GM19468 (cell line): Measurements from ENCODE around the gene SYT8.
A peak's percentile ranks its signal among the peaks of the same experiment; 100 is the strongest.

Experiments
- ATAC-seq: cut with Tn5 transposase; IDR thresholded peaks from one replicate; pipeline ENCODE4 v1.9.1; 2021; ENCODE audit warnings: mild to moderate bottlenecking, moderate library complexity, moderate number of reproducible peaks; ENCODE audit not compliant: unreplicated experiment; ENCODE audit errors: extremely low read depth

The SYT8 gene

DNA sequence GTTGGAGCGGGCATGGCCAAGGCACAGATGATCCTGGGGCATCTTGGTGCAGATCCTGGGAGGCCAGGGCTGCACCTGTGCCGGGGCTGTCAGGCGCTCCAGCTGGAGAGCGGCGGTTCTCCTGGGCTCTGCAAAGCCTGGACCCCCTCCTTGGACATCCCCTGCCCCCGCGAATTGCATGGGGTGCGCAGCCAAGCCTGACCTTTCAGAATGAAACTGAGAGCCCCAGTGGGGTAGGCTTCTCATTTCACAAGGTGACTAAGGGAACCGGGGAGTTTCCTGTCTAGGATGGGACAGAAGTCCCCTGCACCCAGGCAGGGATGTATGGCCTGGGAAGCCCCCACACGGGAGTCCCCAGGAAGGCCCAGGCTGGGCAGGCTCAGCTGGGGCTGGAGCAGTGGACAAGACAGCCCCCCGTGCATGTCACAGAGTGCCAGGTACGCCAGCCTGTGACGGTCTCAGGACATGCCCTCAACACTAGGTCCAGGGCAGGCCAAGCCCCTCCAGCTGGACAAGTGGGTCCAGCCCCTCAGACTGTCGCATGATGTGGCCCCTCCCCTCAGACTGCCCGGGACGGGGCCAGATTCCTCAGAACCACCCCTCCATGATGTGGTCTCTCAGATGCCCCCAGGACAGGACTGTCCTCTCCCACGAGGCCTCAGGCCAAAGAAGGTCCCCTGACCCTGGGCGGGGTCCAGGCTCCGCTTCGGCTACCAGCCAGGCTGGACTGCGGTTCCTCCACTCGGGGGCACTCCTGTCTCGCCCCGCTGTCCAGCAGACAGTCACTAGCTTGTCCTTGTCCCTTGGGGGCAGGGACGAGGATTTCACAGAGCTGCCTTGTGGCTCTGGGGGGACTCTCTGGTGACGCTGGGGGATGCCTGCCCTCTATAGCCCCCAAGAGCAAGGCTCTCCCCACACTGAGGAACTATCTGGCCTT, 20.4 kb downstream of the SYT8 start:
- peak; percentile 21 for ATAC-seq

DNA sequence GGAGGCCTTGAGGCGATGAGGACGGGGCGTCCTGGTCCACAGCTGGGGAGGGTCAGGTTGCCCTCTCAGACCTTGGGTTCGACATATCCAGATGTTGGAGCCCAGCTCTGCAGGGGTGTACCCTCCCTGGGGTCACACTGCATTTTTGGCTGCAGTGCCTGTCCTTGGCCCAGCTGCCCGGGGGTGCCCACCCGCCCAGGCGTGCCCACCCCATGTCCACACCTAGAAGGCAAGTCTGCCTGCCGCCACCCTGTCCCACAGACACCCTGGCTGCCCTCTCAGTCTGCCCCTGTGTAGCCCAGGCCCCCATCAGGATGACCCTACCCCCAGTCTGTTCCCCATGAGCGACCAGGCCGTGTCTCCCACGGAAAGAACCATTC, 21.1 kb downstream of the SYT8 start:
- no peak for ATAC-seq

DNA sequence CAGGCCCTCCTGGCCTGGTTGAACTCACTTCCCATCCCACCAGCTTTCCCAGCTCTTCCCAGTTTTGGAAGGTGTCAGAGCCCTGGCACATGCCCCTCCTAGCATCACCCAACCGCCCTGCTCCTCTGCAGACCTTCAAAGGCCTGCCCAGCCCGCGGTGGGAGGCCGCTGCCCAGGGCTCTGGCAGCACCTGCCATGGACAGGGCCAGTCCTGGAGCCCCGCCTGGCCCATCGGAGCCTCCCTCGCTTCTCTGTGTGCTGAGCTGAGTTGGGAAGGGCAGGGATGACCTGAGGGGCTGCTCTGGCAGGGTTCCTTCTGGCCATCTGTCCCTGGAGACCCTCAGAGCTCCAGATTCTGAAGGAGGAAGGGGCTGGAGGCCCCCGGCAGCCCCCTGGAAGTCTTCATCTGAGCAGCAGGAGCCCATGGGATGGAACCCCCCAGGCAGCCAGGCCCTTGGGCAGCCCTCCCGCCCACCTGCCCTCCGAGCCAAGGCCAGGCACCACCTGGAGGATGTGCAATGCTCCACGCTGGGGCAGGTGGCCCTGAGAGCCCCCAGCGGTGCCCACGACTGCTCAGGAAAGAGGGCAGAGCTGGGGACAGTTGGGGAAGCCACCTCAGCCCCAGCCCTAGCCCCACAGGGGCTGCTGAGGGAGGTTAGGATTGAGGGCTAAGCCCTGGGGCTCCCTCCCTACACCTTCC, 21.7 kb downstream of the SYT8 start:
- ATAC-seq: no peak

DNA sequence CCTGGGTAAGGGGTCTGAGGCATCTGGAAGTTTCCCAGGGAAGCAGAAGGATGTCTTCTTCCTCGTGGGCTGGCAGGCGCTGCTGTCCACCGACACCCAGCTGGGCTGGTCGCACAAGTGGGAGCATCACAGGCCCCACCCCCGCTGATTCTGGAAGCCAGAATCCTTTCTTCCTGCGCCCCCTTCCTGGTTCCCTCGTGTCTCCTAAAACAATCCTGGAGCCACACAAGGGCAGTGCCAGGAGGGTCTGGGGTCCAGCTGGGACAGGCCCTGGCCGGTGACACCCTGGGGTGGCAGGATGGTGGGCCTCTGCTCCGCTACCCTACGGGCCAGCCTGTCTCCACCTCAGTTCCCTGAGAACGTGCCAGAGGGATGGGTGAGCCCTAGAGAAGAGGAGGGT, 22.3 kb downstream of the SYT8 start:
- no peak for ATAC-seq

DNA sequence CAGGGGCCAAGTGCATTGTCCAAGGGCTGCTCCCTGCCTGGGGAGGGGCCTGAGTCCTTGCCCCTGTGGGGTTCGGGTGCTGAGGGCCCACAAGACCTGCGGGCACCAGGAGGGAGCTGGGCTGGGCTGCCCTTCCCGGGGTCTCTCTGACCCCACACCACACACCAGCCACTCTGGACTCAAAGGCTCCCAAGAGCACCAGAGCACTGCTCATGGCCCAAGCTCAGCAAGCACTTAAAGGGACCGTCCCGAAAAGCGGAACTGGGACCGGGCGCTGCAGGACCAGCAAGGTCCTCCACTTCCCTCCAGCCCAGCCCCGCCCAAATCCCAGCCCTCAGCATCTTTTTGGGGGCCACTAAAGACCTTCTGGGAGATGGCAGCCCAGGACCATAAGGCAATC, 23.4 kb downstream of the SYT8 start:
- no peak for ATAC-seq

DNA sequence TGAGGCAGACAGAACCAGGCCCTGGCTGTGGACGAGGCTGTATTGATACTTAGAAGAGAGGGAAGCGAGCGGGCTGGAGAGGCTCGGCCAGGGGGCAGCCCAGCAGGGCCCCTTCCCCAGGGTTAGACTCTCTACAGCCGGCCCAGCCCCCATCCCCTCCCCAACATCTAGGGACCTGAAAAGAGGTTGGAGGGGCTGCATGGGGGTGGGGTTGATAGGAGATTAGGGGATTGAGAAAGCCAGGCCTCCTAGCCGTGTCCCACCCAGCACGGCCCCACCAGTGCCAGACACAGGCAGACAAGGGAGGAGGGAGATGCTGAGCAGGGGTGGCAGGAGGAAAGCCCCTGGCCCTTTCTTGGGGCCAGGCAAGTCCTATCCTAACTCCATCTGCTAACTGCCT, 23.8 kb downstream of the SYT8 start:
- ATAC-seq: no peak

DNA sequence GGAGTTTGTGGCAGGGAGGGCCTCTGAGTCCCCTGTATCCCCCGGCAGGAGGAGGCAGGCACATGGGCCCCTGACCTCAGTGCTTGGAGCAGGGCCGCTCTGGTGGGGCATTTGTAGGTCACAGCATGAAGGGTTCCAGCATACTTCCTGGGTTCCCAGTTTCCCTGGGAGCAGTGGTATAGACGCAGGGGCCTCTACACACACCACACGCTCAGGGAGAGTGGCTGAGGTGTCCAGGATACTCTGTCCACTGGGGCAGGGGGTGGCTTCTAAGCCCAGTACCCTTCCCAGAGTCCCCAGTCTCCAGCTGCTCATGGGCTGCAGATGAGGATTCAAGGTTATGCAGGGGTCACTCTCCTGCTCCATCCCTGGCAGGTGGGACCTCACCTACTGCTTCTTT, 24.2 kb downstream of the SYT8 start:
- ATAC-seq: no peak

DNA sequence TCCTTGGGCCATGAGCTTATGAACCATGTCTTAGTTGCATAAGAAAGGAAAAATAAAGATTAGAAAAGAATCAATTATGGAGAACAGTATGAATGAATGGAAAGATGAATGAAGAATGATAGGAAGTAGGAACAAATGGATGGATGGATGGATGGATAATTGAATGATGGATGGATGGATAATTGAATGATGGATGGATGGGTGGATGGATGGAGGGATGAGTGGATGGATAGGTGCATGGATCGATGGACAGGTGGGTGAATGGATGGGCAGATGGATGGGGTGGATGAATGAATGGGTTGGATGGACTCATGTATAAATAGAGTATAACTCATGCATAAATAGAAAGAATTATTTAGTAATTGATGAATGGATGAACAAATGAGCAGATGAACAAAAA, 25.3 kb downstream of the SYT8 start:
- ATAC-seq: no peak

DNA sequence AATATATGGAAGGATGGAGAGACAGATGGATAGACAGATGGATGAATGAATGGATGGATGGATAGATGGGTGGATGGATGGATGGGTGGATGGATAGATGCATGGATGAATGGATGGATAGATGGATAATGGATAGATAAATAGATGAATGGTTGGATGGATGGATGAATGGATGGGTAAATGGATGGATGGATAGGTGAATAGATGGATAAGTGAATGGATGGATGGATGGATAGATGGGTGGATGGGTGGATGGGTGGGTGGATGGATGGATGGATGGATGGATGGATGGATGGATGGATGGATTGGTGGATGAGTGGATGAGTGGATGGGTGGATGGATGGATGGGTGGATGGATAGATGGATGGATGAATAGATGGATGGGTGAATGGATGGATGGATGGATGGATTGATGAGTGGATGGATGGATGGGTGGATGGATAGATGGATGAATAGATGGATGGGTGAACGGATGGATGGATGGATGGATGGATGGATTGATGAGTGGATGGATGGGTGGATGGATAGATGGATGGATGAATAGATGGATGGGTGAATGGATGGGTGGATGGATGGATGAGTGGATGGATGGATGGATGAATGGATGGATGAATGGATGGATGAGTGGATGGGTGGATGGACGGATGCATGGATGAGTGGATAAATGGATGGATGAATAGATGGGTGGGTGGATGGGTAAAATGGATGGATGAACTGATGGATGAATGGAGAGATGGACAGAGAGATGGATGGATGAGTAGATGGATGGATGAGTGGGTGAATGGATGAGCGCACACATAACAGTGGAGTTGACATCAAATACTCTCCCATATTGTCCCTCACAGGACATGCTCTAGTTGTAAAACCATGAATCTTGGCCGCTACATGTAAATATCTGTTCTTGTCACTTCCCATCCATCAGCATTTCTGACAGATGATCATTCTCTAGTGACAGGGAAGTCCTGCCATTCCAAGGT, 26.9 kb downstream of the SYT8 start:
- ATAC-seq: no peak

DNA sequence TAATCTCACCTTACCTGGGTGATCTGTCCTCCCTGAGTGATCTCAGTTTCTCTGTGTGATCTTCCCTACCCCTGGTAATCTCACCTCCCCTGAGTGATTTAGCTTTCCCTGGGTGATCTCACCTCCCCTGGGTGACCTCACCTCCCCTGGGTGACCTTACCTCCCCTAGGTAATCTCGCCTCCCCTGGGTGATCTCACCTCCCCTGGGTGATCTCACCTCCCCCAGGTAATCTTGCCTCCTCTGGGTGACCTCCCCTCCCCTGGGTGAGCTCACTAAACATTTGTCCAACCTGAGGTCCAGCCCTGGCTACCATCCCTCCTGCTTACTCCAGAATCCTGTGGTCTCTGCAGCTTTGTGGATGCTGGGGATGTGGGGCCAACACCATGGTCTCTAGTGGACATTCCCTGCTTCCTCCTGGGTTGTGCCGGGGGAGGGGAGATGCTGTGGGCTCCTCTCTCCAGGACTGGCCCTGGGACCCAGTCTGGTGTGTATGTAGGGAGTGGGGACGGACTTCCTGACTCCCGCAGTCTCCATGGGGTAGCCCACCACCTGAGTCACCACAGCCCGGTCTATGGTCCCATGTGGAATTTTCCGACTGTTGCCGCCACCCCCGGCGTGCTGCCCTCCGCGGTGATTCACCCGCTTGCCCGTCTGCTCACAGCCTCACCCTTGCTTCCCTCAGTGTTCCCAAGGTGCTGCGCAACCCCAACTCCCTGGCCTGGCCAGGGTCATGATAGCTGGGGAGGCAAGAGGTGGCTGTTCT, 28.0 kb downstream of the SYT8 start:
- ATAC-seq: no peak

DNA sequence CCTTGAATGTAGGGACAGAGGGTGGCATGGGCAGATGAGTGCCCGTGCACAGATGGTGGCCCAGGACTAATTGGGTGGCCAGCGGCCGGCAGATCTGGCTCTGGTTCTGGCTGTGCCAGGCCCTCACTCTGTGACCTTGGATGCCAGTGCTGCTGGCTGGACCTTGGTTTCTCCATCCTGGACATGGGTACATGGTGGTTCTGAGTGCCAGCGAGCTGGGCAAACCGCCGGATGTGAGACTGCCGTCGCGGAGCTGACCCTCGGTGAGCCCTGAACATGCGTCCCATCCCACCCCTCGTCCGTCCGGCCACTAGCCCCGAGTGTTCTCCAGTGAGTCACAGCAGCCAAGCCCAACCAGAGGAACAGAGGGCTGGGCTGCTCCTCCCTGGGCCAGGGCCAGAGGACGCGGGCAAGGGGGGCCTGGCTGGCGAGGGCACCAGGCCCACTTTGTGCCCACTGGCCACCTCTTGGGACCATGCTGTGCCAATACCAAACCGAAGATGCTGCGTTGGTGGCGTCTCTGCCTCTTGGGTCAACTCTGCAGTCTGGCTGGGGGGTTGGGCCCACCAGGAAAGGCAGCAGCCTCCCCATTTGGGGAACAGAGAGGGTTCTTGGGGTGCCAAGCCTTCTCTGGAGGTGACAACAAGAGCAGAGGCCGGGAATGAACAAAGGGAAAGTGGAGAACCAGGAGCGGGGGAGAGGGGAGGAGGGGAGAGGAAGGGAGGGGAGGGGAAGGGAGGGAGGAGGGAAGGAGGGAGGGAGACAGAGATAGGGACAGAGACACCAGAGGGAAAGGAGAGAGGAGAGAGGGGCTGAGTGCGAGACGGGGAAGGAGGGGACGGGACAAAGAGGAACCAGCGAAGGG, 28.8 kb downstream of the SYT8 start:
- no peak for ATAC-seq

DNA sequence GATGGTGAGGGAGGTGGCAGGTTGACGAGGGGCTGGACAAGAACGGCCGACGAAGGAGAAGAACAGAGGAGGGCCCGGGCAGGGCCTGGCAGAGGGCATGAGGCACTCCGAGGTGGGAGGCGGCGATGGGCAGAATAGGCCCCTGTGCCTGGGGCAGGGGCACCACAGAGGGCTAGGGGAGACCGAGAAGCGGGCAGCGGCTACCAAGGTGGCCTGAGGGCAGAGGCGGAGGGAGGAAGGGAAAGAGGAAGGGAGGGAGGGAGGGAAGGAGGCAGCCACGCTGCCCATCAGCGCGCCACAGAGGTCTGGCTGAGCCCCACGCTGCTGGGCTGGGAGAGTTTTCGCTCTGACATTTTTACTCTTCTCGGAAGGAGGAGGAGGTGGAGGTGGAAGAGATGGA, 29.4 kb downstream of the SYT8 start:
- no peak for ATAC-seq

DNA sequence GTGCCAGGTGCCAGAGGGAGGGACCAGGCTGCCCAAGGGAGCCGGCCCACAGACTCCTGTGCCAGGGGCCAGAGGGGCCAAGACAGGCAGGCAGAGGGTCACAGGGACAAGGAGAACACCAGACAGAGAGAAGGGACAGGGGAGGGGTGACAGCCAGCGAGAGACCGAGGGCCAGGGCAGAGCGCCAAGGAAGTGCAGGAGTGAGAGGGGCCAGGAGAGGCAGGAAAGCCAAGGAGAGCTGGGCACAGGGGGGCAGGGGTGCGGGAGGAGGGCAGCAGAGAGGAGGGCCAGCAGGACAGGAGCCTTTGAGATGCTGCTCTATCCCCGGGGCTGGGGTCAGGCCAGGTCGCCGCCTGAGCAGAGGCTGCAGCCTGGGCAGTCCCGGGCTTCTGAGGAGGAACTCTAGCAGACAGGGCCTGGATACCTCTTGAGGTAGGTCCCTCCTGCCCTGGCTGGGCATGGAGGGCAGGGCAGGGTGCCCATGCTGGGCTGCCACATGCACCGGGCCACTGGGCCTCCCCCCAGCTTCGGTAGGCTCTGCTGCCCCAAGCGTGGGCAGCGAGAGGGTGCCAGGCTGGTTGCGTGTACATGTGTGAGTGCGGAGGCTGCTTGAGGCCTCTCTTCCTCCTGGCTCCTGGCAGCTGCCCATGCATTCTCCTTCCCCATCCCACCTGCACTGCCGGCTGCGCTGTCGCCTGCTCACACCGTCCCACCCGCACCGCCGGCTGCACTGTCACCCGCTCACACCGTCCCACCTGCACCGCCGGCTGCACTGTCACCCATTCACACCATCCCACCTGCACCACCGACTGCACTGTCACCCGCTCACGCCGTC, 30.3 kb downstream of the SYT8 start:
- no peak for ATAC-seq

DNA sequence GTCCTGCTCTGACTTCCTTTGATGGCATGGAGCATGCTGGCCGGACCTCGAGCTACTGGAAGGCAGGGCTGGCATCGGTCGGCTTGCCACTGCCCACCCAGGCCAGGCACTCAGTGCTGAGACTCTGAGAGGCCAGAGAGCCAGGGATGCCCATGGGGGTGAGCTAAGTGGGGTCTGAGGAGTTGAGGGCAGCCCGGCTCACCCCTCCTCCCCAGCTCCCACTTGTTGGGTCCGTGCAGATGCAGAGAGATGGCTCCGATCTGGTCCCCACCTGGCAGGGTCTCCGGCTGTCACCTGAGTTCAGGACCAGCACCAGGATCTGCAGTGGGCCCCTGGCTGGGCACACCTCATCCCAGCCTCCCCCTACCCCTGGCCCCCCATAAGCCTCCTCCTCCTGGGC, 31.4 kb downstream of the SYT8 start:
- no peak for ATAC-seq

DNA sequence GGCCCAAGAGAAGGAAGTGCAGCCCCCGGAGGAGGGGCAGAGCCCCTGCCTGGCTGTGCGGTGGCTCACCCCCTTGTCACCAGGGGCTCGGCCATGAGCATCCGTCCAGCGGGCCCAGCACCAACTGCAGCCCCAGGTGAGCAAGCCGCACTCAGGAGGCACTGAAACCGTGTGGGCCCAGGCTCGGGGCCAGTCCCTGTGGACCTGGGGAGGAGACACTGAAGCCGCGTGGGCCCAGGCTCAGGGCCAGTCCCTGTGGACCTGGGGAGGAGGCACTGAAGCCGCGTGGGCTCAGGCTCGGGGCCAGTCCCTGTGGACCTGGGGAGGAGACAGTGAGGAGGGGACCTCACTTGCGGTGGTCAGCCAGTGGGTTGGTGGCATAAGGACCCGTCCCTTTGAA, 32.0 kb downstream of the SYT8 start:
- ATAC-seq: no peak

DNA sequence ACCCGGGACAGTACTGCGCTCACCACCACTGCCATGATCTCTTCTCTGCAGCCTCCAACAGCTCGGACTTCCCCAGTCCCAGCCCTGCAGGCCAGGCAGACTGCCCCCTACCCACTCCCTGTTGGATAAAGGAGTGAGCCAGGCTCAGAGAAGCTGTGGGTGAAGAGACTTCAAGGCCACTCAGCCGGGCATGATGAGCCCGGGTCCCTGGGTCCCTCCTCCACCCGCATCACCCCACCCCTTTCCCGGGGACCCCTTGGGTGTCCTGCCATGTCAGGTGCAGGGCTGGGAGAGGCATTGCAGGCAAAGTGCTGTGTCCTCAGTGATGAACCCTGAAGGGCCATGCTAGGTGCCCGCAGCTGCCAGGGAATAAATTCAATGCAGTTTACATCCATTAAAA, 32.6 kb downstream of the SYT8 start:
- ATAC-seq: no peak

DNA sequence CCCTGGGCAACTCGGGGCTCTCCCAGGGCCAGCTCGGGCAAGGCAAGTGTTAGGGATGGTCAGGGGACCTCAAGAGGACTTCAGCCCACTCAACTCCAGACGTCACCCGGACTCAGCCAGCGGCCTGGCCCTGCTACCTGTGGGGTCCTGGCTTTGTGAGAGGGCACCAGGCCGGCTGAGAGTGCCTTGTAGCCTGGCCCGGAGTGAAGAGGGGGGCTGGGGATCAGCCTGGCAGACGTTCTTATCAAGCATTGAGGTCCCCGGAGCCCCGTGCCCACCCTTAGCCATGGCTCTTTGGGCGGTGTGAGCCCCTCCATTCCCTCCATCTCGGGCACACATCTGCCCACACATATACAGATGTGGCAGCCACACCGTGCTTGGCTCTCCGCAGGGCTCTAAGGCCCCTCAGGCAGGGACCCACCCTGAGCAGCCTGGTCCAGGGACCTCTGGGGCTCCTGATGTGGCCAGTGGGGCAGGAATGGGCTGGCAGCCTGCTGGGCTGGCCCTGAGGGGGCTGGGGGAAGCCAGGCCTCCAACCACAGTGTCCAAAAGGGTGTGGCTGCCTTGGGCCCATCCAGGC, 33.4 kb downstream of the SYT8 start:
- no peak for ATAC-seq
